ENCODE measurements around the gene DCAF5.
A peak's percentile ranks its signal among the peaks of the same experiment; 100 is the strongest.

Gene DCAF5, protein sequence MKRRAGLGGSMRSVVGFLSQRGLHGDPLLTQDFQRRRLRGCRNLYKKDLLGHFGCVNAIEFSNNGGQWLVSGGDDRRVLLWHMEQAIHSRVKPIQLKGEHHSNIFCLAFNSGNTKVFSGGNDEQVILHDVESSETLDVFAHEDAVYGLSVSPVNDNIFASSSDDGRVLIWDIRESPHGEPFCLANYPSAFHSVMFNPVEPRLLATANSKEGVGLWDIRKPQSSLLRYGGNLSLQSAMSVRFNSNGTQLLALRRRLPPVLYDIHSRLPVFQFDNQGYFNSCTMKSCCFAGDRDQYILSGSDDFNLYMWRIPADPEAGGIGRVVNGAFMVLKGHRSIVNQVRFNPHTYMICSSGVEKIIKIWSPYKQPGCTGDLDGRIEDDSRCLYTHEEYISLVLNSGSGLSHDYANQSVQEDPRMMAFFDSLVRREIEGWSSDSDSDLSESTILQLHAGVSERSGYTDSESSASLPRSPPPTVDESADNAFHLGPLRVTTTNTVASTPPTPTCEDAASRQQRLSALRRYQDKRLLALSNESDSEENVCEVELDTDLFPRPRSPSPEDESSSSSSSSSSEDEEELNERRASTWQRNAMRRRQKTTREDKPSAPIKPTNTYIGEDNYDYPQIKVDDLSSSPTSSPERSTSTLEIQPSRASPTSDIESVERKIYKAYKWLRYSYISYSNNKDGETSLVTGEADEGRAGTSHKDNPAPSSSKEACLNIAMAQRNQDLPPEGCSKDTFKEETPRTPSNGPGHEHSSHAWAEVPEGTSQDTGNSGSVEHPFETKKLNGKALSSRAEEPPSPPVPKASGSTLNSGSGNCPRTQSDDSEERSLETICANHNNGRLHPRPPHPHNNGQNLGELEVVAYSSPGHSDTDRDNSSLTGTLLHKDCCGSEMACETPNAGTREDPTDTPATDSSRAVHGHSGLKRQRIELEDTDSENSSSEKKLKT

DNA sequence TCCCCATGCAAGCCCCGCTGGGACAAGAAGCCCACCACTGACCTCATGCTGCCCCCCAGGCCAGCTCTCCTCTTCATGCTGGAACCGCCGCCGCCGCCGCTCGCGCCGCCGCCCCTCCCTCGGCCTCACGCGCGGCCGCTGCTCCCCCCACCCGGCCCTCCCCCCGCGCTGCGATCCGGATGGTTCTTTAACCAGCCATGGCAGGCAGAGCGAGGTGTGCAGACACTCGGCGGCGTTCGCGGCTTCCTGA lies at the start of gene DCAF5:
DCAF5 (minus strand) TSS at position 218 of the 250 bp plus-strand sequence; CDS start at position 77, 141 bp downstream.
- Histone ChIP-seq H3K27ac (peak within 1 kb of the TSS; percentile 83), H3K4me3 (ENCODE audit: low read depth, low read length) (peak within 1 kb of the TSS; percentile 98), H3K9me3 (ENCODE audit: severe bottlenecking) (no peaks in the 10 kb centered on the region), H3K27me3 (ENCODE audit: insufficient read depth, low read depth, severe bottlenecking) (no peaks in the 10 kb centered on the region), H3K36me3 (peaks cover 9% of the 10 kb centered on the region)
- TF ChIP-seq, protein P1, sequence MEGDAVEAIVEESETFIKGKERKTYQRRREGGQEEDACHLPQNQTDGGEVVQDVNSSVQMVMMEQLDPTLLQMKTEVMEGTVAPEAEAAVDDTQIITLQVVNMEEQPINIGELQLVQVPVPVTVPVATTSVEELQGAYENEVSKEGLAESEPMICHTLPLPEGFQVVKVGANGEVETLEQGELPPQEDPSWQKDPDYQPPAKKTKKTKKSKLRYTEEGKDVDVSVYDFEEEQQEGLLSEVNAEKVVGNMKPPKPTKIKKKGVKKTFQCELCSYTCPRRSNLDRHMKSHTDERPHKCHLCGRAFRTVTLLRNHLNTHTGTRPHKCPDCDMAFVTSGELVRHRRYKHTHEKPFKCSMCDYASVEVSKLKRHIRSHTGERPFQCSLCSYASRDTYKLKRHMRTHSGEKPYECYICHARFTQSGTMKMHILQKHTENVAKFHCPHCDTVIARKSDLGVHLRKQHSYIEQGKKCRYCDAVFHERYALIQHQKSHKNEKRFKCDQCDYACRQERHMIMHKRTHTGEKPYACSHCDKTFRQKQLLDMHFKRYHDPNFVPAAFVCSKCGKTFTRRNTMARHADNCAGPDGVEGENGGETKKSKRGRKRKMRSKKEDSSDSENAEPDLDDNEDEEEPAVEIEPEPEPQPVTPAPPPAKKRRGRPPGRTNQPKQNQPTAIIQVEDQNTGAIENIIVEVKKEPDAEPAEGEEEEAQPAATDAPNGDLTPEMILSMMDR (IDR thresholded peaks at IDR 0.05; ENCODE audit: low read depth, low read length), result no peak
- no peak for DNase-seq

DNA sequence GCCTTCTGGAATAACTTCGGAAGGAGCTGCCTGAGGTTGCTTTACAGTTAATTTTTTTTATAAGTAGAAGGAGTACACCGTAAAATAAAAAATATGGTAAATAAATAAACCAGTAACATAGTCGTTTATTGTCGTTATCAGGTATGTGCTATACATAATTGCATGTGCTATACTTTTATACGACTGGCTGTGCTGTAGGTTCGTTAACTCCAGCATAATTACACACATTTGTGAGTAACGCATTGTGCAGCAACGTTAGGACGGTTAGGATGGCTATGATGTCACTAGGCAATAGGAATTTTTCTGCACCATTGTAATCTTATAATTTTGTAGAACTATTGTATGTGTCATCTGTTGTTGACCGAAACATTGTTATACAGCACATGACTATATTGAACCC lies 46.9 kb upstream of the DCAF5 start:
- Histone ChIP-seq H3K27me3 (ENCODE audit: insufficient read depth, low read depth, severe bottlenecking) (no peaks in the 10 kb centered on the region), H3K27ac (no peak overlapping the region), H3K9me3 (ENCODE audit: severe bottlenecking) (no peaks in the 10 kb centered on the region), H3K36me3 (no peaks in the 10 kb centered on the region), H3K4me3 (ENCODE audit: low read depth, low read length) (no peak overlapping the region)
- TF ChIP-seq, protein P1 (IDR thresholded peaks at IDR 0.05; ENCODE audit: low read depth, low read length), result no peak
- DNase-seq, result no peak

DNA sequence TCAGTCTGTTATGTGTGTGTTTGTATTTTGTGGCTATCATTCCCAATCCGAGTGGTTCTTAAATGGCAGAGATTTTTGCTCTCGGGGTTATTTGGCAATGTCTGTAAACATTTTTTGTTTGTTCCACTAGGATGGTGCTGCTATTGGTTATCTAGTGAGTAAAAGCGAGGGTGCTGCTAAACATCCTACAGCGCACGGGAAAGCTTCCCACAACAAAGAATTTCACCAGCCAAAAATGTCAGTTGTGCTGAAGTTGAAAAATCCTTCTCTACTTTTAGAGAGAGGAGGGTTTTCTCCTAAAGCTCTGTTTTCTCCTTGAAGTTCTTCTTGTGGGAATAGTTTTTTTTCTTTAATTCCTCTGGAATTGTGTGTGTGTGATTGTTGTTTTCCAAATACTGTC lies 40.8 kb upstream of the DCAF5 start:
- no peaks in the 10 kb centered on the region for H3K27me3 ChIP-seq (ENCODE audit: insufficient read depth, low read depth, severe bottlenecking)
- no peaks in the 10 kb centered on the region for H3K9me3 ChIP-seq (ENCODE audit: severe bottlenecking)
- no peak for DNase-seq
- H3K27ac ChIP-seq, result no peak overlapping the region
- no peak overlapping the region for H3K4me3 ChIP-seq (ENCODE audit: low read depth, low read length)
- no peaks in the 10 kb centered on the region for H3K36me3 ChIP-seq
- TF ChIP-seq, protein P1 (IDR thresholded peaks at IDR 0.05; ENCODE audit: low read depth, low read length), result no peak

DNA sequence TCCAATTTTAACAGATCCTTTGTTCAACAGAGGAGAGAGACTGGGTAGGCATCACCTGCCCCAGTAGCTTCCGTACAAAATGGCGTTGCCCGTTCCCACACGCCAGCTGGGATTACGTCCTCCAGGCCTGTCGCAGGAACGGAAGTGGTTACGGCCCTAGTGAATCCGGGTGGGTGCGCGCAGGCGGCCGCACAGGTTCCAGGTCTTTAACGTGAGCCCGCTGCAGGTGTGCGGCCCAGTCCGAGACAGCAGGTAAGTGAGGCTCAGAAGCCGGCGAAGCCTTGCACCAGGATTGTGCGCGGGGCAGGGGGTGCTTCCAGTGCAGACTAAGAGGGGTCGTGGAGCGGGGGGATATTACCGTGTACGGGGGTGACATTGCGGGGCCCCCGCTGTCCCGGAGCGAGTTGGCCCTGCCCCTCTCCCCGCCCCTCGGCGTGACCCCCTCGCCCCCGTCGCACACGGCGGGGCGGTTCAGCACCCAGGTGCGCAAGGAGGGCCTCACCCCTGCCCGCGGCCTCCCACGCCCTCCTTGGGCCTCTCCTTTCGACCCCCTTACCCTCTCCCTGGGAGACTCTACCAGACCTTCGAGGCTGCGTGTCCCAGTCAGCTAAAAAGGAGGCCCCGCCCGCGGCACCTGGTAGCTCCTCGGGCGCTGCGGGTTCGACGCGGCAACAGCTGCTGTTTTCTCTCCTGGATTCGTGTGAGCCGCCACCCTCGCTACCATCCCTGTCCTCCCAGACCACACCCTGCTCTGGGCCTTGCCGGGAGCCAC lies 38.6 kb upstream of the DCAF5 start, which contains the start of gene EXD2:
EXD2 (plus strand) TSS at position 159 of the 772 bp plus-strand sequence. CDS start 17,973 bp downstream, outside the sequence.
- H3K27ac ChIP-seq, result peak within 1 kb of the TSS; percentile 80
- TF ChIP-seq, protein P1 (IDR thresholded peaks at IDR 0.05; ENCODE audit: low read depth, low read length), result no peak
- no peaks in the 10 kb centered on the region for H3K36me3 ChIP-seq
- no peaks in the 10 kb centered on the region for H3K27me3 ChIP-seq (ENCODE audit: insufficient read depth, low read depth, severe bottlenecking)
- H3K4me3 ChIP-seq (ENCODE audit: low read depth, low read length), result peak within 1 kb of the TSS; percentile 92
- DNase-seq, result peak; percentile 94
- no peaks in the 10 kb centered on the region for H3K9me3 ChIP-seq (ENCODE audit: severe bottlenecking)

DNA sequence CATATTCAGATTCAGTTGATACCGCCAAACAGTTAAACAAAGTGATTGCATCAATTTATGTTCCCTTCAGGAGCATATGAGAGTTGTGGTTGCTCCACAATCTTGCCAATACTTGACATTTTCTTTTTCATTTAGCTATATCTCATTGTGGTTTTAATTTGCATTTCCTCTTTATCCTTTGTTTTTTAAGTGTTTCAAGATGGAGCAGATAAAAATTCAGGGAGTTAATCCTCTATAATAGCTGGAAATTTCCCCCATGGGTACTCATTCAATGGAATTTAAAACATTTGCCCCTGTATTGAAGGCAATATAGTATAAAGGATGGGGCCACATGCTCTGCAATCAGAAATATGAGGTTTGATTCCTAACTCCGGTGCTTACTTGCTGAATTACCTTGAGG lies 37.3 kb upstream of the DCAF5 start:
- no peak overlapping the region for H3K27ac ChIP-seq

More for the DNA sequence above, 37.3 kb upstream of the DCAF5 start:
- no peak for DNase-seq
- no peaks in the 10 kb centered on the region for H3K36me3 ChIP-seq
- H3K9me3 ChIP-seq (ENCODE audit: severe bottlenecking), result no peaks in the 10 kb centered on the region
- no peaks in the 10 kb centered on the region for H3K27me3 ChIP-seq (ENCODE audit: insufficient read depth, low read depth, severe bottlenecking)
- no peak overlapping the region for H3K4me3 ChIP-seq (ENCODE audit: low read depth, low read length)
- TF ChIP-seq, protein P1 (IDR thresholded peaks at IDR 0.05; ENCODE audit: low read depth, low read length), result no peak
